Measurements from ENCODE around the gene CADM2.

The CADM2 gene

DNA sequence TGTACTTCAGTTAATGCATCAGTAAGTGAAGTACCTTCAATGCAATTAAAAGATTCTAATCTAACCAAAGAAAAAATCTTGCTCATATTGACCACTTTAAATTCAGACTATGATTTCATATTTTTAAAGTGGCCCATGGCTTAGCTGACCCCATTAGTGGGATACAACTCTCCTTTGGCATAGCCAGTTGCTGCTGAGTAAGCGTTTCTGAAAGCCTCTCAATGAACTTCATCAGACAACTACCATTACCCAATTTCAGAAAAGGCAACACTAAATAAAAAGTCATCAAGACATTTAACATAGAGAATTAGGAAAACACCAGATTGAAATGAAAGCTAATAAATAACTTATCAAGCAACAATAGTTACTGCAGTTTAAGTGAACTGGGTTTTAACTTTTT lies 27.0 kb downstream of the CADM2 start:
- no peak for DNase-seq

DNA sequence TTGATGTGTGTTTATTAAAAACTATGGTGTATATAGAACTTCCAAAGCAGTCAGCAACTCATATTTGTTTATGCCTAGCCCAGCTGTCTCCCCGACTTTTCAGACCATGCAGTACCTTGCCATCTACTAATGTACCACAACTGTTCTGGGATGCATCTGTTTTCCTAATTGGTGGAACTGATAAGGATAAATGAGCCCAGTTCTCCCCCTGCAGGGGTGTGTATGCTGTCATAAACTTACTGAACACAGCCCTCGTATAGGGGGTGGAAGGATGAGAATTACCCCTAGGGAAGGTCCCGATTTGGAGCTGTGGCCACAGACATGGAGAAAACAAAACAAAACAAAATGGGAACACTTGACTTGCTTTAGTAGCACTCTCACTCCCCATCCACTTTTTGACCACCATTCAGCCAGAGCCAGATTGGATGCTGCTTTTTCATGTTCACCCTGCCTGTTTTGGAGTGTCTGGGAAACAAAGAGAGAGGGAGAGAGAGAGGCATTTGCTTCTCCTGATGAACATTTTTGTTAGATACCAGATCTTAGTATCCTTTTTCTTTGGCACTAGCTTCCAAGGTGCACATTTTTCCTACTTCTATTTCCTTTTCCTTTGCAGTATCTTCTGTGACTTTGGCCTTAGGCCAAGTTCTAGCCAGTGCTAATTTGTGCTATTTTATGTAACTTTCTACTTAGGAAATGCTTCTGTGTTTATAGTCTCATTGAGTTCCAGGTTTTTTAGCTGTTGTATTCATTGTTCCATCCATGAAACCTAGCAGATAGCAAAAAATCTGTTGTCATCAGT lies 29.1 kb downstream of the CADM2 start:
- DNase-seq = no peak

DNA sequence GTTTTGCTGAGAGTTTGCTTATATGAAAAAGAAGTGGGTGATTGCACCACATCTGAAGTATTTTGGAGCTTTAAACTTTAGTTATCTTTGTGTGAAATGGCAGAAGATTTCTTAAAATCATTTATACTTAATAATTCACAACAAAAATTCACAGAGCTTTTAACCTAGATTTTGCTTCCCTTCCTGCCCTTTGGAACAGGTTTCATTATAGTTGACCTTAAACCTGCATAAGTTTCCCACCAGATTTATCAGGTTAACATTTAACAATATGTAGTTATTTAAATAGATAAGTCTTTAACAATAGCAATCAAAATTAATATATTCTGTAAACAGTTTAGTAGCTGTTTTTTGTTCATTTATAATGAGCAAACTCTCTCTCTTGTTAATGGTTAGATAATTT lies 30.3 kb downstream of the CADM2 start:
- no peak for DNase-seq

DNA sequence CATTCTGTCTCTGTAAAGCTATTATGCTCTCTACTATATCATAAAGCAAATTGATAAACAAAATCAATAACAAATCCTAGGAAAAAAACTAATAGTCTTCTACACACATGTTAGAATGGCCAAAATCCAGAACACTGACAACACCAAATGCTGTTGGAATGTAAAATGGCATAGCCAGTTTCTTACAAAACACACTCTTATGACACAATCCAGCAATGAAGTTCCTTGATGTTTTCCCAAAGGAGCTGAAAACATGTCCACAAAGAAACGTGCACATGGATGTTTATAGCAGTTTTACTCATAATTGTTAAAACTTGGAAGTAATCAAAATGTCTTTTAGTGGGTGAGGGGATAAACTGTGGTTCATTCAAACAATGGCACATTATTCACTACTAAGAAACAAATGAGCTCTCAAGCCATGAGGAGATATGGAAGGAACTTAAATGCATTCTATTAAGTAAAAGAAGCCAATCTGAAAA lies 32.7 kb downstream of the CADM2 start:
- DNase-seq = no peak

DNA sequence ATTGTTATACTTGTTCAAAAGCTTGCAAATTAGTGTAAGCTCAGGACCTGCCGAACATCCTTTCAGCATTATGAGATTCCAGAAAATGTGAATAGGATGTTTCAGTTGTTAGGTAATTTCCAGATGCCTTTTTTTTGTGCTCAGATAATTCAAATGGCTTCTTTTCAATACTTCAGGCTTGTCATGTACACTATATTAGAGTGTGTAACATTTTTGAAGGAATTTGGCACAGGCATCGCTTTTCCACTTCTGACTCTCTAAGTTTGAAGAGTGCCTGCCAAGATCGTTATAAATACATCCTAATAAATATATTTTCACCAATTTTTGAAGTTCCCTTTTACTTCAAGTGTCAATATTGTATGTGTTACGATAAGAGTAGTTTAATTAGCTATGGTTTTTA lies 35.2 kb downstream of the CADM2 start:
- DNase-seq = no peak

DNA sequence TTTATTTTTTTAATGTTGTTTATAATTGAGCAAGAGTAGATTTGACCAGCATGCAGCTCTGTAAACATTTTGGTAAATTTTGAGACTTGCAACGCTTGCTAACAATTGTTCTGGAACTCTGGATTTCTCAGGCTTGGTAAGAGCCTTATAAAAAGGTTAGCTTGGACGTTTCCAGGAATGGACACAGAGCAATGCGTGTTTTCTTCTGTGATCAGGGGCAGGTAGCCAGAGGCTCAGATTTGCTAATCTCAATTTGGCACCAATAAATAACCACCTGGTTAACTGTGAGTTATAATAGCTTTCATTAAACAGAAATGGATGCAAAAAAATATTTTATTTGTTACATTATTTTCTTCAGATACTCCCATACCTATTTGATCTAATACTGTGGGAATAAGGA lies 39.8 kb downstream of the CADM2 start:
- no peak for DNase-seq

DNA sequence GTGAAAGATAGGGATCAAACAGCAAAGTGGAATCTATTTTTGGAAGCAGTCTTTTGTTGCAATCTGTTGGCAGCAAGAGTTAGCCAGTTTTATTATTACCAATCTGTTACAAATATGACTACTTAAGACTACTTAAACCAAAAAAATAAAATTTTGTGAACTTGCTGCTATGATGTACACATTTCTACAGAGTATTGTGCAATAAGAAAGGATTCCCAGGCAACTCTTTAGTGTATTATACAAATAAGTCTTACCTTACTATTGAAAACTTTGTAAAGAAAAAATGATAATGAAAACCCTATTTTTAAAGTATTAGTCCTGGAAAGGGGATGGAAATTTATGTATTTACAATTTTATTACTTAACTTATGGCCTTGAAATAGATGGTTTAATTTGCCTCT lies 44.7 kb downstream of the CADM2 start:
- DNase-seq = no peak

DNA sequence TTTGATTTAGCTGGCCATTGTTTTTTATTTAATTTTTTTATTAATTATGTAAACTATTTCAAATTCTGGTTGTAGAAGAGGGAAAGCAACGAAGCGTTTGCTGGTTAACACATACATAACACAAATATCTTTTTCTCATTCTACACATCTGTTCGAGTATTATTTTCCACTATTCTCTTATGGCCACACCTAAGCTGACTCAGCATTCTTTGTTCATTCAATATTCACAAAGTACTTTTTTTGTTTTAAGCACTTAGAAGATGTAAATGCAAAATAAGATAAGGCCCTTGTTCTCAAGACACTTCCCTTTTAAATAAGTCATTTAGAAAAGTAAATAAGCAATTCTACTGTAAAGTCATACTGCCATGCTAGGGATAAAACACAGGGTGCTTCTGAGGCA lies 45.4 kb downstream of the CADM2 start:
- no peak for DNase-seq

DNA sequence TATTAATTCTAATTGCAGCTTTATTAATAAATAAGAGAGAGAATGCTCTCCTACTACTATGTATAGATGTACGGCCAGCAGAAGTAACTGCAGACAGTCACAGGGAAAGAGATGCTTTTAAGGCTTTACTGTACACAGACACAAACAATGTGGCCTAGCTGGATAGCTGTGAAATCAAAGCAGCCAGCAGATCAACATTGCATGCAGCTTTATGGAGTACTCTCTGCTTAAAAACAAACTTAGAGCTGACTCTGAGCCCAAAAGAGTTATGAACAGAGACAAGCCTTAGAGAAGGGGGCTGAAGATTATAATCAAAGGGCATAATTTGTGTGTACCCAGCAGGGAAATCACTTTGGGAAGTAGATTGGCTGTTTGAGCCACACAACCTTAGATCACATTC lies 47.2 kb downstream of the CADM2 start:
- DNase-seq = no peak

DNA sequence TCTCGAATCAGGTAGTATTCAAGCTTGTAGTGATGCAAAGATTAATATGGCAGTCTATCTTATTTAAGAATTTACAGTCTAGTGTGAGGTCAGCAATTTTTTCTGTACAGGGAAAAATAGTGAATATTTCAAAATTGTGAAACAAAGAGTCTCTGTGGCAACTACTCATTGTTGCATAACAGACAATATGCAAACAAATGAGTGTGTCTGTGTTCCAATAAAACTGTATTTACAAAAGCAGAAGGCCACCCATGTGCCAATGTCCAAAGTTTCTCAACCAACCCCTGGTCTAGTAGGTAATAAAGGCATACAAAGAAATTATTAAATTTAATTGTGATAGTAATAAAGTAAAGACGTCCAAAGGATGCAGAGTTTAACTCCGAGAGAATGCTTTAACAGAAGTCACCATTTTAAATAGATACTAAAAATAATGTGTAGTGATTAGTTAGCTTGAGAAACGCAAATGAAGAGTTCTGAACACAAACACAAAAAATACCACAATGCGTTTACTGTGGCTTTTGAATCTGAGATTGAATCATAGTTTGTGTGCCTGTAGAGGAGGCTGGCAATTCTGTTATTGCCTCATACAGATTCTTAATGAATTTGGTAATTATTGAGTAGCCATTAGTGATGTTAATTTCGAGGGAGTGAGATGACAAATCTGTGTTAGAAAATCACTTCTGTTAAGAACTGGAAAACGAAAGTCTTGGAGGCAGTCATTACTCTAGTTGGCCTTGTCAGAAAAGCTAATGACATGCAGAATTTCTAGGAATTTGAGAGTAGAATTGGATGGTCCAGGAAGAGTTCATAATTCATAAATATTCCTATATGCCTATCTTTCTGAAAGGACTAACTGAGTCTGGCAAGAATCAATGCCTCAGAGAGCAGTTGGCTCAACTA lies 48.7 kb downstream of the CADM2 start:
- no peak for DNase-seq

DNA sequence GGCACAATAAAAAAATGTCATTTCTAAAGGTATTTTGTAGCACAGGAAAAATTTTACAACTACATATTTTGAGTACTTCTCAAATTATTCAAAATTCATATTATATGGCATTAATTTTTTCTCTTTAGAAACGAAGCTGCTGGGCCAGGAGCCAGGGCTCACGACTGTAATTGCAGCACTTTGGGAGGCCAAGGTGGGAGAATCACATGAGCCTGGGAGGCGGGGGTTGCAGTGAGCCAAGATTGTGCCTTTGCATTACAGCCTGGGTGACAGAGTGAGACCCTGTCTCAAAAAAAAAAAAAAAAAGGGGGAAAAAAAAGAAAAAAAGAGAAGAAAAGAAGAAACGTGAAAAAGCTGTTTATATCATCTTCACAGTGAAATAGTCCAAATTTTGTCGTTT lies 62.0 kb downstream of the CADM2 start:
- DNase-seq = no peak

DNA sequence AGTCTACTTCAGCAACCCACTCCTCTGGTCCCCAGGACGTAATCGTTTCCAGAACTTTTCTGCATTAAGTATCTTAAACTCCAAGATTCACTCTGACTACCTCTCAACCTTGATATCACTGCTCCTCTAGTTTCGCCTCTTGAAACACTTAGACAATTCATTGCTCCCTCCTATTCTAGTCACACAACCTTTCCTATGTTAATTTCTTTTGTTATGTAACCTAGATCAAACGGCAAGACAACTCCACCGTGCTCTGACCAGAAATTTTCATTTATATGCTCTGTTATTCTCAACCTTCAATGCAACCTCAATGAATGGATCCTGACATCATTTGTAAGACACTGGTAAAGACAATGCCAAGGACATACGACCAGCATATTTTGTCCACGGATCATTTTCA lies 71.3 kb downstream of the CADM2 start:
- DNase-seq = no peak

DNA sequence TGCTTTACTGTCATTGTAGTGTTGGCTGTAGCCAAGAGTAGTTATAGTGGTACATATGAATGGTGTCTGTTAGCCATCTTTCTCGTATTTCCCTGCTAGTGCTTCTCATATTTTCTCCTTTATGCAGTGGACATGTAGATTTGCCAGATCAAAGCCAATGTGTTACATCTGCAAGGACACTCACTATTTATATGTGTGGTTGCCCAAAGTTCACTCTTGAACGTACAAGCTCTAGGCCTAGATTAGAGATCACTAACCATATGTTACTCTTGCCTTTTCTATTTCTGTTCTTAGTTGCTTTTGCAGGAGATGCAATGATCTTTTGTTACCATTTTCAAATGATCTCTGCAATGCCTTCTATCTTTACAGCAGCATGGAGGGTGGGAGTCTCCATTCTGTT lies 78.4 kb downstream of the CADM2 start:
- no peak for DNase-seq

DNA sequence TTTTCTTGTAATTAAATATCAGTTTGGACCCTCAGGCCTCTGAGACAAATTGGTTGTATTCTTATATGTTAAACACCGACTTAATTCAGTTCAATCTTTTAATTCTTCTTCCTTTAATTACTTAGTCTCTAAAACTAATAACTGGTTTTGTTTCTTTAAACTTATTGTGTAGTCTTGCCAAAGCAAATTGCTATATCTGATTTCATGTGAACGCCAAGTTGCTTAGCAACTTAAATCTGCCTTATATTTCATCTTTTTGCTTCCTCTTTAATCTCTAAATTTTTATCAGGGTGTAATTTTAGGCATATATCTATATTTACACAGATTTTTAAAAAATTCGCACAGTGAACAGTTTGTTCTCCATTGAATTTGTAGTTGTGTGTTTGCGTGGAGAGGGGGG lies 82.2 kb downstream of the CADM2 start:
- DNase-seq = no peak

DNA sequence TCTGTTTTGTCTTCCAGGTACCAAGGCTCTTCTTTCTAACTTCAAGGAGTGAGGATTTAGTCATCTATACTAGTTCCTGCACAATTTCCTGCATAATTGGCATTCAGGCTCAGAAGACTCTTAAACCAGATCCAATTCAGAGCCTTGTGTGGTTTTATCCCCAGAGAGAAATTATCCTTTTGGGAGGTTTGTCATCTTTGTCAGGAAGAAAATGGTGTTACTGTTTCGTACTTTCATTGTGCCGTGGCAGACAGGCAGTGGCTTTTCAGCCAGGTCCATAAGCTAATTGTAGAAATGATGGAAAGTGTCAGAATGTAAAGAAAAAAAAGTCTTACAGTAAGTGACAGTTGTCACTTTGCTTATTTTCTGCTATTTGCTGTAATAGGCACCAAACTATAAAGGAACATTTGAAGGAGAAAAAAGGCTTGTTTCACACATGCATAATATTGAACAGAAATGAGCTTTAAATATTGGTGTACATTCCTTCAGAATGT lies 82.8 kb downstream of the CADM2 start:
- DNase-seq = no peak

DNA sequence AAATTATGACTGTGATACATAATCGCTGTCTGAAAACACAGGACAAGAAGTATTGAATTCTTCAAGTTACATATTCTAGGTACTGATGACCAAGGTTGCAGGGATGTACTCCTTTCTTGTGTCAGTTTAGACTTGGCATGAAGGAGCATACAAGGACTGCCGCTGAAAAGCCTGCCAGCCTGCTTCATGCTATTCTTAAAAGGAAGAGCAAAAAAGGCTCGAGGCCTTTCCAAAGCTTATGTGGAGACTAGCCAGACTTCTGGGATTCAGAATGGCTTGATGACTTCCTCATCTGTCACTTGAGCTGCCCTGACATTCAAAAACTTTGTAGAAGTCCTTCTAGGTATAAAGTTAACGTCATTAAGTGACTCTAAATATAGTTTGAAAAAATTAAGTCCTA lies 92.0 kb downstream of the CADM2 start:
- no peak for DNase-seq

DNA sequence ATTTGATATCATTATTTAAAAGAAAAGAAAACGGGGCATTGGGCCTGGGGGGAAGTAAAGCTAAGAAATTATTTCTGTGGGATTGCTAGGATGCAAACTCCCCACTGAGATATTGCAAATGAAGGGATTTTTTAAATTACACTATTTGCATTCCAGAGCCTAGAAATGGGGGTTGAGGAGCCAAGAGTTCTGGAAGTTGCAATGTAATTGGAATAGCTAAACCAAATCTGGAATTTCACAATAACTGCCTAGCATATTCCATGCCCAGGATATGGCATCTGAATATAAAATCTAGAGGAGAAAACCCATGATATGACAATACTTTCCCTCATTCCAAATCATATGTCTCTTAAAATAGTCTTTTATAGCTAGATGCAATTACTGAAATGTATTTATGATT lies 93.0 kb downstream of the CADM2 start:
- DNase-seq = no peak

DNA sequence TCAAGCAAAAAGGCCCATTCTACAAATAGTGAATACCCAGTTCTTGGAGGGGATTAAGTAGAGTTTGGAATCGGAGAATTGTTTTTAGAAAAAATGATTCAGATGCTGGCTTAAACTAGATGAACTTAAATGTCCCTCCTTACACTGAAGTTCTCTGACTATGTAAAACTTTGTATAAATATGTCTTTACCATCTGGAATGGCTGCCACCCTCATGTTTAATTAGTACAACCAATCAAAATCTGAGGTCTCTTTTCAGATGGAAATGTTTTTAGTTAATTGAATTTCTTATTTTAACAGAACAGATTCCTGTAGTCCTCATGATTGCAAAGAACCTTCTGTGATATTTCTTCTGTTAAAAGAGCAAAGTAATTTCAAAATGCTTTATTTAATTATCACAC lies 94.8 kb downstream of the CADM2 start:
- DNase-seq = no peak

DNA sequence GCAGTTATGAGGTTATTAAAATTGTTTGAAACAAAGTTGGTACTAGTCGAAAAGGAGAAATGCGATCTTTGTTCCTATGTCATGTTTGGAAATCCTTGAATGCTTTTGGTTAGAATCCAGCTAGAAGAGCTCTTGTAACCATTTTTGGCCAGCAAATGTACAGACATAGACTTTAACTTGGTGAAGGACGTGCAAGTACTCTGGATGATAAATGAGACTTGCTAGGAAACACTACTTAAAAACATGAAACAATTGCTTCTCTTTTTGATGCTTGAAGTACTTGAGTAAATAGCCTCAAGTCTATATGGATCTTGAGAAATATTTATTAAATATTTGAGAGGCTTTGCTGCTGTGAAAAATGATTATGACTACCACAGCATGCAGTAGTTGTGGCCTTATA lies 95.8 kb downstream of the CADM2 start:
- no peak for DNase-seq

DNA sequence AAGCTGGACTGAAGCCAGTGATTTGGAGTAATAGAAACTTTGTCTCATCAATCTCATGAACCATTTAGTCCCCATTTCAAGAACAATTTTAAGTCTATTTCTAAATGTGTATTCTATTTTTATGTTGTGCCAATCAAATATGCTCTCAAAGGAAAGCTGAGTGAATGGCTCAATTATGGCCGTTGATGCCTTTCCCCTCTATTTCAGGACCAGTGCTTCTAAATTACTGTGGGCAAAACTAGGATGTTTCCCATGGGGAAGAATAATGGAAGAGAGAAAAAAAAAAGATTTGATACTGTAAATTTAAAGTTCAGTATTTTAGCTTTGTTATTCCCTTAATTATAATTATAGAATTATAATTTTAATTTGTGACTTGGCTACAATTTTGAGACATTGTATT lies 110.1 kb downstream of the CADM2 start:
- DNase-seq = no peak

DNA sequence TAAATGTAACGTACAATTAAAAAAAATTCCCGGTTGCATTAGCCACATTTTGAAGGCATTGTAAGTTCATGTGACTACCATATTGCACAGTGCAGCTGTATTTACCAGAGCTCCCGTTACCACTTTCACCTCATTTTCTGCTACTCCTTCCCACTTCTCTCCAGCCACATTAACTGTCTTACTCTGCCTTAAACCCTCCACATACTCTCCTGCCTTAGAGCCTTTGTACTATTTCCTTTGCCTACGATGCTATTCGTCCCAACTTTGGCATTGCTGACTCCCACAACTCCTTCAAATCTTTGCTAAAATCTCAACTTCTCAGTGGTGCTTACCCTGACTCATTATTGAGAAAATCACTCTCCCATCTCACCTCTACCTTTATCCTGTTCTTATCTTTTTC lies 115.2 kb downstream of the CADM2 start:
- no peak for DNase-seq

DNA sequence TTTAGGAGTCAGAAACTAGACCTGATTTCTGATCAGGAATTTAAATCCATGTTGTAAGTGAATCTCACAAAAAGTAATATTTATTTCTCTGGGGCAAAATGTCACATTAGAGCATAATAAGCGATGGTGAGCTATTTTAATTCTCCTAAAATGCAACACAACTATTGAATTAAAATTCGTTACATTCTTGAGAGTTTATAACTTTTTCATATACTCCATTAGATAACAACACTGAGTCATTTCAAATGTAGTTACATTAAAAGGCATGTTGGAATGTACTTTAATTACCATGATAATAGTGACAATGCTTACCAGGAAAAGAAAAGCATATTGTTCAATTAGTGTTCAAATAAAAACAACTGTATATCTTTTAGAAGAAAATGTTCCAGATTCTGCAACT lies 116.9 kb downstream of the CADM2 start:
- DNase-seq = no peak

DNA sequence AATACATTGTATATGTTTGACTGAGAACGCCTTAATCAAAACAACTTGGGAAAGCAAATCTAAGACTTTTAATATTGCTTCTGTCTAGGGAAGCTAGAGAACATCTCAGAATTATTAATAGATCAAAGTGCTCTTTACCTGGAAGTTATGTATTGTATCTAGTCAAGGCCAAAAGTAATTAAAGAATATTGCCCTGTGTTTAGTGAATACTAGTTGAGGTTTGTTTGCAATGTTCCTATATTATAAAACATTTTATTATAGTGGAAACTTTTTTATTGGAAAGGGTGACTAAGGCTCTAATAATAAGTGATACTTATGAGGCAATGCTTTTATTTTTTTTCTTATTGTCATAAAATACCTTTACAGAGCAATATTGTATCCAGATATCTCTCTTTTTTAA lies 118.2 kb downstream of the CADM2 start:
- DNase-seq = no peak
